Ascending aorta (tissue), 2 donors: ENCODE measurements around the gene CACNA2D2. TPM values are rescaled to one million over a fixed set of nuclear protein-coding genes. Genes with fewer than 3 reads are reported as not detected.

Source experiments
- DNase-seq, 2 donors: peaks; one replicate each; pipeline ENCODE4 v3.0.0-alpha.2; 2019; ENCODE audit warnings: low spot score in 2 of 2
- H3K27ac ChIP-seq, 2 donors: fragments of 200-600 bp; sonication (generic); one replicate each; pipeline ENCODE4 v1.5.1; 2016 to 2017; ENCODE audit warnings: mild to moderate bottlenecking in 1 of 2
- H3K27me3 ChIP-seq: fragments of 200-600 bp; sonication (generic); one replicate; pipeline ENCODE4 v1.5.1; 2017
- H3K36me3 ChIP-seq, 2 donors: fragments of 200-600 bp; sonication (generic); one replicate each; pipeline ENCODE4 v1.5.1; 2016
- H3K4me1 ChIP-seq, 2 donors: fragments of 200-600 bp; sonication (generic); one replicate each; pipeline ENCODE4 v1.5.1; 2016 to 2017; ENCODE audit warnings: mild to moderate bottlenecking in 1 of 2
- H3K4me3 ChIP-seq, 2 donors: fragments of 200-600 bp; sonication (generic); one replicate each; pipeline ENCODE4 v1.5.1; 2016 to 2017; ENCODE audit warnings: mild to moderate bottlenecking in 1 of 2
- H3K9me3 ChIP-seq, 2 donors: fragments of 200-600 bp; sonication (generic); one replicate each; pipeline ENCODE4 v1.5.1; 2016
- intact Hi-C: fragments of 100-400 bp; cut with DNase I; formaldehyde crosslinking; loops from one replicate; pipeline ENCODE4 v1.15.1; 2023
- total RNA-seq: library from RNA; depleted of rRNA; stranded (reverse); fragments of >200 nt; gene quantifications from one replicate; pipeline ENCODE4 v1.1.0, GENCODE V29; 2016
- TF ChIP-seq, protein P1 (sequence below), 3 experiments: fragments of 200-600 bp in 2 of 3; fragments of 450-650 bp in 1 of 3; sonication (generic) in 2 of 3; IDR thresholded peaks; one replicate each; pipeline ENCODE4 v1.5.1; 2016 to 2019; ENCODE audit warnings: antibody characterized with exemption in 3 of 3, mild to moderate bottlenecking in 1 of 3, moderate library complexity in 1 of 3

CACNA2D2 gene
- total RNA-seq, 1 donor from 2014 or later: 0.85 TPM

- no peak for DNase-seq
- TF ChIP-seq, protein P1, sequence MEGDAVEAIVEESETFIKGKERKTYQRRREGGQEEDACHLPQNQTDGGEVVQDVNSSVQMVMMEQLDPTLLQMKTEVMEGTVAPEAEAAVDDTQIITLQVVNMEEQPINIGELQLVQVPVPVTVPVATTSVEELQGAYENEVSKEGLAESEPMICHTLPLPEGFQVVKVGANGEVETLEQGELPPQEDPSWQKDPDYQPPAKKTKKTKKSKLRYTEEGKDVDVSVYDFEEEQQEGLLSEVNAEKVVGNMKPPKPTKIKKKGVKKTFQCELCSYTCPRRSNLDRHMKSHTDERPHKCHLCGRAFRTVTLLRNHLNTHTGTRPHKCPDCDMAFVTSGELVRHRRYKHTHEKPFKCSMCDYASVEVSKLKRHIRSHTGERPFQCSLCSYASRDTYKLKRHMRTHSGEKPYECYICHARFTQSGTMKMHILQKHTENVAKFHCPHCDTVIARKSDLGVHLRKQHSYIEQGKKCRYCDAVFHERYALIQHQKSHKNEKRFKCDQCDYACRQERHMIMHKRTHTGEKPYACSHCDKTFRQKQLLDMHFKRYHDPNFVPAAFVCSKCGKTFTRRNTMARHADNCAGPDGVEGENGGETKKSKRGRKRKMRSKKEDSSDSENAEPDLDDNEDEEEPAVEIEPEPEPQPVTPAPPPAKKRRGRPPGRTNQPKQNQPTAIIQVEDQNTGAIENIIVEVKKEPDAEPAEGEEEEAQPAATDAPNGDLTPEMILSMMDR (IDR thresholded peaks at IDR 0.05): no peak
- intact Hi-C loops: no loop called here
- Histone ChIP-seq H3K27ac (no peak overlapping the region), H3K4me3 (no peak overlapping the region), H3K4me1 (no peaks in the 10 kb centered on the region), H3K36me3 (no peaks in the 10 kb centered on the region), H3K27me3 (no peaks in the 10 kb centered on the region), H3K9me3 (no peaks in the 10 kb centered on the region)
Measured at GRCh38 chr3:50406487-50406886, 96.9 kb downstream of the CACNA2D2 start.

DNA sequence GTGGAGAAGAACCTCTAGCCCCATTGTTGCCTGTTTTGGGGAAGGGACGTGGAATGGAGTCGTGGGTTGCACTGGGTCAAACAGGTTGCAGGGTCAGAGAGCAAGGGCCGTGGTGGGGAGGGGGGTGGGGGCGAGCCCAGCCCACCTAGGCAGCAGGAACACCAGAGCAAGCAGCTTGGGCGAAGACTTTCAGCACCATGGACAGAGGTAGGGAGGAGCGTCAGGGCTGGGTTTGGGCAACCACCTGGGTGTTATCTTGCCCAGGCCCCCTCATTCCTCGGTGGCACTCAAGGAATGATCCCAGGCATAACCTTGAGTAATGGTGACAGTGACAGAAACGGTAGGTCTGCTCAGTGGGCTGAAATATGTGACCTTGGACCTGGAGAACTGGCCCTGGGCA, 98.2 kb downstream of the CACNA2D2 start:
- no peak for DNase-seq
- Histone ChIP-seq H3K27me3 (no peaks in the 10 kb centered on the region), H3K9me3 (no peaks in the 10 kb centered on the region), H3K4me1 (no peaks in the 10 kb centered on the region), H3K36me3 (no peaks in the 10 kb centered on the region), H3K27ac (no peak overlapping the region), H3K4me3 (no peak overlapping the region)
- intact Hi-C loops: no loop called here
- TF ChIP-seq, protein P1 (IDR thresholded peaks at IDR 0.05): no peak

- no peaks in the 10 kb centered on the region for H3K4me1 ChIP-seq
- H3K27ac ChIP-seq: no peak overlapping the region
- intact Hi-C loops: no loop called here
- H3K9me3 ChIP-seq: no peaks in the 10 kb centered on the region
- H3K4me3 ChIP-seq: no peak overlapping the region
- H3K36me3 ChIP-seq: no peaks in the 10 kb centered on the region
- no peaks in the 10 kb centered on the region for H3K27me3 ChIP-seq
- TF ChIP-seq, protein P1 (IDR thresholded peaks at IDR 0.05): no peak
- no peak for DNase-seq
Measured at GRCh38 chr3:50401978-50402595, 101.3 kb downstream of the CACNA2D2 start.

DNA sequence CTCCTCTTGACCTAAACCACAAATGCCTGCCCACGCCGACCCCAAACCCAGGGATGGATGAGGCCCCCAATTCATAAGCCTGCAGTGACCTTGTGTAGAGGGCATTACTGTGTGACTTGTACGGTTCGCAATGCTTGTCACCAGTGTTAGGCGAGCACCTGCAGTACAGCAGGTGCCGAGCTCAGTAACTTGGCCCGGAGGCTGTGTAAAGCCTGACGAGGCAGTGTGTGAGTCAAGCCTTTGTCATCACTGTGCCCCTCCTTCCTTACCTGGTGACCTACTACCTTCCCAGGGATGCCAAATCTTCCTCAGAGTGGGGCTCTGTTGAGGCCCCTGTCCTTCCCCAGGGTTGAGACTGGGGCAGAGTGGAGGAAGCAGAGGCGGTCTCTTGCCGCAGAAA, 106.9 kb downstream of the CACNA2D2 start:
- H3K4me1 ChIP-seq: peaks cover 9 to 13% of the 10 kb centered on the region in 2 donors
- no peaks in the 10 kb centered on the region for H3K27me3 ChIP-seq
- no peaks in the 10 kb centered on the region for H3K36me3 ChIP-seq
- no peak overlapping the region for H3K27ac ChIP-seq
- DNase-seq: no peak
- no peak overlapping the region for H3K4me3 ChIP-seq
- intact Hi-C loops: no loop called here
- H3K9me3 ChIP-seq: no peaks in the 10 kb centered on the region
- TF ChIP-seq, protein P1 (IDR thresholded peaks at IDR 0.05): no peak

DNA sequence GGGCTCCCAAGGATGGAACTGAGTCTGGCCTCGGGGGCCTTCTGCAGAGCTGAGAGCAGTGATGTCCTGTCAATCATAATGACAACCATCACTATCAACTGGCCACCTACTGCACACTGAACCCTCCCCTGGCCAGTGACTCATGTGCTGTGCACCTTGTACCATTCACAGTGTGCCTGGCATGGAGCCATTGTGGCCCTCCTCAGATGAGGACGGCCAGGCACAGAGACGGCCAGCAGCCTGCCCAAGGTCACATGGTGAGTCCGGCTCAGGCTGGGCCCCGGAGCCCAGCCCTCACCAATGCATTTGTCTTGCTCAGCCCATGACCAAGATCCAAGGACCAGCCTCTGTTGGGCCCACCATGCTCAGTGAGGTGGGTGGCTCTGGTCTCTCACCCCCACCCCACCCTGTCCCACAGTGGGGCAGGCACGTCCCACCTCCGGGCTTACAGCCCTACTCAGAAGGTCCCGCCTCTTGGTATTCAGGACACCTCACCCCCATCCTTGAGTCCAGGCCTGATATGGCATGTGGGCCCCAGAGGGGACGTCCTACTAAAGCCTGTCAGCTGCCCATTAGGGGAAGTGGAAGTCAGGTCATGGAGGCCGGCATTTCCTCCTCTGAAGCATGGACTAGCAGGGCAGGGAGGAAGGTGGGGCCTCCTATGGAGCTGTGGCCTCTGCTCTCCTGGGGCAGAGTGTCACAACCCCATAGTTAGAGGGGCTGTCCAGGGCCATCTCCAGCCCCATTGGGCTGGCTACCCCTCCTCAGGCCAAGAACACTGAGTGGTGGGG, 108.2 kb downstream of the CACNA2D2 start:
- Histone ChIP-seq H3K9me3 (no peaks in the 10 kb centered on the region), H3K4me1 (peaks cover 9 to 23% of the 10 kb centered on the region in 2 donors), H3K4me3 (no peak overlapping the region), H3K27me3 (no peaks in the 10 kb centered on the region), H3K36me3 (no peaks in the 10 kb centered on the region), H3K27ac (no peak overlapping the region)
- no peak for DNase-seq
- intact Hi-C loops: no loop called here
- TF ChIP-seq, protein P1 (IDR thresholded peaks at IDR 0.05): no peak
